IMR-90 (cell line): ENCODE results near the gene ATP9B. TPM values are rescaled to one million over a fixed set of nuclear protein-coding genes. Genes with fewer than 3 reads are reported as not detected.
A peak's percentile ranks its signal among the peaks of the same experiment; 100 is the strongest.

Experiments used
- ATAC-seq: fragments of 200-7000 bp; cut with Tn5 transposase; 2 replicates; pipeline ENCODE4 v1.9.1; 2020; ENCODE audit warnings: low read depth, mild to moderate bottlenecking, moderate library complexity
- BruUV-seq: library from RNA; stranded (reverse); fragments of 400-500 nt; replicated peaks from 2 replicates; lab custom pipeline; 2021; lab: Mats Ljungman, UMichigan
- CTCF ChIA-PET: fragments of 300-600 bp; formaldehyde crosslinking; extraction: SDS; loops from one replicate; lab custom pipeline; 2021; ENCODE audit warnings: antibody characterized with exemption; lab: Yijun Ruan, JAX
- POLR2A ChIA-PET: fragments of 300-600 bp; sonication (Branson Sonifier 250); formaldehyde crosslinking; loops from one replicate; lab custom pipeline; 2022; ENCODE audit warnings: antibody characterized with exemption; ENCODE audit not compliant: unreplicated experiment; lab: Charles Lee
- DNase-seq: peaks from one replicate; pipeline ENCODE4 v3.0.0; 2013
- H2AFZ ChIP-seq: replicated peaks from 2 replicates; pipeline ENCODE3; 2013; ENCODE audit warnings: low read length, mild to moderate bottlenecking; ENCODE audit not compliant: poor library complexity
- H2AK5ac ChIP-seq: 2 replicates; pipeline ENCODE4 v1.6.1; 2013; ENCODE audit warnings: low read depth, low read length, inconsistent platforms
- H2AK9ac ChIP-seq: replicated peaks from 2 replicates; pipeline ENCODE3; 2013; ENCODE audit warnings: mild to moderate bottlenecking, low read depth, low read length, moderate library complexity; ENCODE audit not compliant: poor library complexity
- H2BK120ac ChIP-seq: 2 replicates; pipeline ENCODE4 v1.6.1; 2013; ENCODE audit warnings: low read depth, low read length, inconsistent platforms
- H2BK15ac ChIP-seq: 3 replicates; pipeline ENCODE4 v1.6.1; 2013; ENCODE audit warnings: low read depth, low read length, inconsistent platforms
- H2BK20ac ChIP-seq: 2 replicates; pipeline ENCODE4 v1.6.1; 2013; ENCODE audit warnings: low read depth, mild to moderate bottlenecking, inconsistent platforms, low read length, moderate library complexity
- H2BK5ac ChIP-seq: 2 replicates; pipeline ENCODE4 v1.6.1; 2013; ENCODE audit warnings: mild to moderate bottlenecking, low read depth, low read length, inconsistent platforms; ENCODE audit not compliant: poor library complexity, severe bottlenecking
- H3K14ac ChIP-seq: replicated peaks from 2 replicates; pipeline ENCODE4 v1.6.1; 2013; ENCODE audit warnings: low read depth, low read length, inconsistent platforms
- H3K18ac ChIP-seq: 2 replicates; pipeline ENCODE4 v1.6.1; 2013; ENCODE audit warnings: low read depth, low read length, control low read depth
- H3K23ac ChIP-seq: 2 replicates; pipeline ENCODE4 v1.6.1; 2013; ENCODE audit warnings: low read depth, low read length, inconsistent platforms
- H3K27ac ChIP-seq: 2 replicates; pipeline ENCODE4 v1.5.1; 2013; ENCODE audit warnings: mild to moderate bottlenecking, control low read depth, low read length; ENCODE audit not compliant: insufficient read depth
- H3K27me3 ChIP-seq: 2 replicates; pipeline ENCODE4 v1.6.1; 2013; ENCODE audit warnings: low read length; ENCODE audit not compliant: control insufficient read depth, insufficient read depth
- H3K36me3 ChIP-seq: 2 replicates; pipeline ENCODE4 v1.6.1; 2013; ENCODE audit warnings: low read length, mixed read lengths; ENCODE audit not compliant: control insufficient read depth, insufficient read depth
- H3K4ac ChIP-seq: 2 replicates; pipeline ENCODE4 v1.6.1; 2013; ENCODE audit warnings: low read depth, low read length, inconsistent platforms
- H3K4me1 ChIP-seq: 2 replicates; pipeline ENCODE4 v1.6.1; 2013; ENCODE audit warnings: low read length, mixed read lengths; ENCODE audit not compliant: control insufficient read depth, insufficient read depth
- H3K4me2 ChIP-seq: 2 replicates; pipeline ENCODE4 v1.6.1; 2013; ENCODE audit warnings: low read depth, mild to moderate bottlenecking, control low read depth, low read length, moderate library complexity
- H3K4me3 ChIP-seq: 2 replicates; pipeline ENCODE4 v1.5.1; 2013; ENCODE audit warnings: low read depth, mild to moderate bottlenecking, control low read depth, low read length, moderate library complexity; ENCODE audit not compliant: insufficient read depth
- H3K56ac ChIP-seq: 2 replicates; pipeline ENCODE4 v1.6.1; 2013; ENCODE audit warnings: low read length, inconsistent platforms; ENCODE audit not compliant: insufficient read depth; ENCODE audit errors: extremely low read depth
- H3K79me1 ChIP-seq, 2 experiments: 2 replicates each; pipeline ENCODE4 v1.6.1; 2013; ENCODE audit warnings: low read length in 2 of 2, inconsistent platforms in 1 of 2, low read depth in 1 of 2
- H3K9ac ChIP-seq: 2 replicates; pipeline ENCODE4 v1.6.1; 2013; ENCODE audit warnings: low read depth, low read length, control low read depth
- H3K9me1 ChIP-seq: 2 replicates; pipeline ENCODE4 v1.6.1; 2013; ENCODE audit warnings: low read length, inconsistent platforms; ENCODE audit not compliant: insufficient read depth
- H3K9me3 ChIP-seq: 2 replicates; pipeline ENCODE4 v1.6.1; 2013; ENCODE audit warnings: low read length; ENCODE audit not compliant: control insufficient read depth, insufficient read depth
- H4K20me1 ChIP-seq: 2 replicates; pipeline ENCODE4 v1.6.1; 2013; ENCODE audit warnings: low read length, inconsistent platforms; ENCODE audit not compliant: insufficient read depth
- H4K5ac ChIP-seq: 2 replicates; pipeline ENCODE4 v1.6.1; 2013; ENCODE audit warnings: mild to moderate bottlenecking, low read depth, low read length, control low read depth
- H4K8ac ChIP-seq, 2 experiments: 2 replicates each; pipeline ENCODE4 v1.6.1; 2013; ENCODE audit warnings: low read depth in 2 of 2, low read length in 2 of 2, control low read depth in 1 of 2, inconsistent platforms in 1 of 2
- H4K91ac ChIP-seq: 2 replicates; pipeline ENCODE4 v1.6.1; 2013; ENCODE audit warnings: low read depth, low read length, inconsistent platforms; ENCODE audit not compliant: insufficient read depth
- BHLHE40 ChIP-seq: fragments of 150-350 bp; IDR thresholded peaks from 2 replicates; pipeline ENCODE4 v1.6.1; 2016; ENCODE audit warnings: mild to moderate bottlenecking, low read depth, low read length
- CEBPB ChIP-seq: IDR thresholded peaks from 2 replicates; pipeline ENCODE4 v1.6.1; 2012; ENCODE audit warnings: low read depth, low read length, improper control_type of control experiment
- CHD1 ChIP-seq: IDR thresholded peaks from 2 replicates; pipeline ENCODE4 v1.6.1; 2012; ENCODE audit warnings: low read depth, low read length, improper control_type of control experiment
- FOS ChIP-seq: fragments of 150-350 bp; IDR thresholded peaks from 2 replicates; pipeline ENCODE4 v1.6.1; 2016; ENCODE audit warnings: low read depth, low read length
- MAFK ChIP-seq: IDR thresholded peaks from 2 replicates; pipeline ENCODE4 v1.6.1; 2012; ENCODE audit warnings: low read depth, low read length, improper control_type of control experiment
- MAZ ChIP-seq: IDR thresholded peaks from 2 replicates; pipeline ENCODE4 v1.6.1; 2012; ENCODE audit warnings: low read depth, mild to moderate bottlenecking, low read length, improper control_type of control experiment, moderate library complexity, borderline replicate concordance
- MXI1 ChIP-seq: IDR thresholded peaks from 2 replicates; pipeline ENCODE4 v1.6.1; 2012; ENCODE audit warnings: low read depth, mild to moderate bottlenecking, low read length, moderate library complexity, borderline replicate concordance
- NFE2L2 ChIP-seq: fragments of 150-350 bp; IDR thresholded peaks from 2 replicates; pipeline ENCODE4 v1.6.1; 2016; ENCODE audit warnings: low read depth, mild to moderate bottlenecking, low read length
- POLR2A ChIP-seq: IDR thresholded peaks from 2 replicates; pipeline ENCODE4 v1.6.1; 2012; ENCODE audit warnings: mild to moderate bottlenecking, low read depth, low read length
- RAD21 ChIP-seq: IDR thresholded peaks from 2 replicates; pipeline ENCODE4 v1.6.1; 2012; ENCODE audit warnings: low read length, improper control_type of control experiment
- RCOR1 ChIP-seq: IDR thresholded peaks from 2 replicates; pipeline ENCODE4 v1.6.1; 2012; ENCODE audit warnings: mild to moderate bottlenecking, low read length, improper control_type of control experiment; ENCODE audit not compliant: insufficient replicate concordance
- RFX5 ChIP-seq: IDR thresholded peaks from 2 replicates; pipeline ENCODE4 v1.8.0; 2012; ENCODE audit warnings: low read depth, mild to moderate bottlenecking, low read length, moderate library complexity
- SMC3 ChIP-seq: fragments of 150-350 bp; IDR thresholded peaks from 2 replicates; pipeline ENCODE4 v1.6.1; 2016; ENCODE audit warnings: low read depth, mild to moderate bottlenecking, antibody characterized with exemption, low read length, moderate library complexity
- USF2 ChIP-seq: fragments of 150-350 bp; IDR thresholded peaks from 2 replicates; pipeline ENCODE4 v1.6.1; 2017; ENCODE audit warnings: mild to moderate bottlenecking, antibody characterized with exemption, low read length, low read depth
- WGBS, 2 experiments: methylation state at CpG; one replicate each; pipeline versions ENCODE4 v1.1.5 to v1.1.7; 2013; ENCODE audit warnings: missing lambda C conversion rate in 2 of 2; ENCODE audit not compliant: insufficient read length in 1 of 2; ENCODE audit errors: extremely low coverage in 2 of 2; 5-methylcytosine and 5-hydroxymethylcytosine counted together
- dilution Hi-C: fragments of 300-500 bp; cut with HindIII; formaldehyde crosslinking; loops from one replicate; pipeline ENCODE4 v1.14.3; 2018; ENCODE audit warnings: low sequenced_read_pairs; ENCODE audit not compliant: unreplicated experiment
- in situ Hi-C: fragments of 300-500 bp; cut with MboI; formaldehyde crosslinking; loops from 3 replicates; pipeline ENCODE4 v1.14.3; 2019; ENCODE audit warnings: low sequenced_read_pairs, inconsistent platforms, mixed read lengths
- intact Hi-C: fragments of 100-400 bp; cut with micrococcal nuclease; formaldehyde crosslinking; loops from 2 replicates; pipeline ENCODE4 v1.10.0; 2022
- polyA plus RNA-seq, 3 experiments: library from polyadenylated mRNA; depleted of rRNA; stranded (reverse); fragments of >200 nt; gene quantifications; 2 replicates each; pipeline ENCODE4 v1.2.3, GENCODE V29; 2012; ENCODE audit warnings: low replicate concordance in 1 of 3
- total RNA-seq: library from RNA; depleted of rRNA; stranded (reverse); fragments of >200 nt; gene quantifications from 2 replicates; pipeline ENCODE4 v1.2.3, GENCODE V29; 2012
- TF ChIP-seq, protein P1 (sequence below): fragments of 150-350 bp; IDR thresholded peaks from 2 replicates; pipeline ENCODE4 v1.6.1; 2016; ENCODE audit warnings: low read depth, mild to moderate bottlenecking, low read length, moderate library complexity, borderline replicate concordance
- TF ChIP-seq, protein P2 (sequence below): conservative IDR thresholded peaks from 2 replicates; pipeline ENCODE4 v1.5.1; 2012; ENCODE audit warnings: mild to moderate bottlenecking, low read depth, low read length, improper control_type of control experiment

Gene ATP9B
- total and polyA plus RNA-seq, 2 of the 4 experiments (the other 2 are of a cell fraction) = 11.0 to 11.5 TPM

DNA sequence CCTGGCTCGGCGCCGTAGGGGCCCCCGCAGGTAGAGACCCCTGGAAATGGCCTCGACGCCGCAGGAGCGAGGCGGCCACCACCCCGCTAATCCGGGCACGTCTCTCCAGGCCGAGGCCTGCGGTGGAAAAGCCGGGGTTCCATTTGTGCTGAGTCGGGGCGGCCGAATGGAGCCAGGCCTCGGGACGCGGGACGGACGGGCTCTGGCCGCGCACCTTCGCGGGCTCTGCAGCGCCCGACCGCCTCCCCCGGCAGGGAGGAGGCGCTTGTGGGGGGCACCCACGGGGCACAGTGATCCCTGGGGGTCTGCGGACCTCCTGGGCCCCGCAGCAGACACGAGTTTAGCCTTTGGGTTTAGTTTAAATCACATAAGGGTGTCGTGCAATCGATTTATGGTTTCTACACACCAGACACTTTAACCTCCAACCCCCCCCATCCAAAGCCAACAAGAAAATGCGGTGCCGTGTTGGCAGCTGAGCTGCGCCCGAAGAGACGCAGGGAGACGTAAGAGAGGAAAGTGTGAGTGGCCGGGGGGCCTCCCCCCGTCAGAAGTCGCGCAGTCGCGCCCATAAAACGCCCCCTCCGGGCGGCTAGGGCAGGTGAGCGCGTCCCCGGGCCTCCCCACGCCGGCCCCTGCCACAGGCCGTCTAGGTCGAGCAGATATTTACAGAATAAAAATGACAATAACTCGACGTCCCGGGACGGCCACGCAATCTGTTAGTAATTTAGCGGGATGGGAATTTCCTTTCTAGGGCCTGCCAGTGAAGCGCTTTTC, 325.5 kb downstream of the ATP9B start:
- Histone ChIP-seq H2AK9ac (no peak overlapping the region), H2BK15ac (no peak overlapping the region), H3K9me1 (no peaks in the 10 kb centered on the region), H4K5ac (no peak overlapping the region), H3K23ac (no peak overlapping the region), H3K27ac (no peak overlapping the region), H3K14ac (no peak overlapping the region), H2BK5ac (no peak overlapping the region), H2AK5ac (no peak overlapping the region), H4K20me1 (no peaks in the 10 kb centered on the region), H3K4me3 (no peak overlapping the region), H3K9me3 (no peaks in the 10 kb centered on the region), H3K56ac (no peak overlapping the region), H3K36me3 (no peaks in the 10 kb centered on the region), H2BK20ac (no peak overlapping the region), H3K4me1 (peaks cover 5% of the 10 kb centered on the region), H3K4me2 (no peak overlapping the region), H3K4ac (no peak overlapping the region), H4K91ac (no peak overlapping the region), H3K9ac (no peak overlapping the region), H2BK120ac (no peak overlapping the region), H3K79me1 (no peaks in the 10 kb centered on the region), H3K27me3 (peaks cover 19% of the 10 kb centered on the region), H4K8ac (no peak overlapping the region), H3K18ac (no peak overlapping the region), H2AFZ (peak overlapping the region; percentile 79)
- ATAC-seq (no peak), DNase-seq (peak; percentile 49)
- BruUV-seq = no TSS peak
- WGBS, 2 experiments = 3% methylated on average over 19 of the region's 67 CpGs; no CpG with 5 or more reads in 1 of the 2 experiments
- intact Hi-C loops = no loop called here
- dilution Hi-C loops = no loop called here
- TF ChIP-seq RCOR1 (no peak), FOS (no peak), CHD1 (no peak), MAZ (no peak), POLR2A (no peak), NFE2L2 (no peak), USF2 (no peak), SMC3 (no peak), MXI1 (no peak), MAFK (no peak), RFX5 (no peak), BHLHE40 (no peak), RAD21 (no peak), CEBPB (no peak)
- TF ChIP-seq, protein P1, sequence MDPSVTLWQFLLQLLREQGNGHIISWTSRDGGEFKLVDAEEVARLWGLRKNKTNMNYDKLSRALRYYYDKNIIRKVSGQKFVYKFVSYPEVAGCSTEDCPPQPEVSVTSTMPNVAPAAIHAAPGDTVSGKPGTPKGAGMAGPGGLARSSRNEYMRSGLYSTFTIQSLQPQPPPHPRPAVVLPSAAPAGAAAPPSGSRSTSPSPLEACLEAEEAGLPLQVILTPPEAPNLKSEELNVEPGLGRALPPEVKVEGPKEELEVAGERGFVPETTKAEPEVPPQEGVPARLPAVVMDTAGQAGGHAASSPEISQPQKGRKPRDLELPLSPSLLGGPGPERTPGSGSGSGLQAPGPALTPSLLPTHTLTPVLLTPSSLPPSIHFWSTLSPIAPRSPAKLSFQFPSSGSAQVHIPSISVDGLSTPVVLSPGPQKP = no peak
- TF ChIP-seq, protein P2, sequence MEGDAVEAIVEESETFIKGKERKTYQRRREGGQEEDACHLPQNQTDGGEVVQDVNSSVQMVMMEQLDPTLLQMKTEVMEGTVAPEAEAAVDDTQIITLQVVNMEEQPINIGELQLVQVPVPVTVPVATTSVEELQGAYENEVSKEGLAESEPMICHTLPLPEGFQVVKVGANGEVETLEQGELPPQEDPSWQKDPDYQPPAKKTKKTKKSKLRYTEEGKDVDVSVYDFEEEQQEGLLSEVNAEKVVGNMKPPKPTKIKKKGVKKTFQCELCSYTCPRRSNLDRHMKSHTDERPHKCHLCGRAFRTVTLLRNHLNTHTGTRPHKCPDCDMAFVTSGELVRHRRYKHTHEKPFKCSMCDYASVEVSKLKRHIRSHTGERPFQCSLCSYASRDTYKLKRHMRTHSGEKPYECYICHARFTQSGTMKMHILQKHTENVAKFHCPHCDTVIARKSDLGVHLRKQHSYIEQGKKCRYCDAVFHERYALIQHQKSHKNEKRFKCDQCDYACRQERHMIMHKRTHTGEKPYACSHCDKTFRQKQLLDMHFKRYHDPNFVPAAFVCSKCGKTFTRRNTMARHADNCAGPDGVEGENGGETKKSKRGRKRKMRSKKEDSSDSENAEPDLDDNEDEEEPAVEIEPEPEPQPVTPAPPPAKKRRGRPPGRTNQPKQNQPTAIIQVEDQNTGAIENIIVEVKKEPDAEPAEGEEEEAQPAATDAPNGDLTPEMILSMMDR = no peak
- ChIA-PET POLR2A (no interaction called here), CTCF (no interaction called here)
- in situ Hi-C loops = no loop called here
